OCI-LY1 (cell line): ENCODE results near the gene CDK17.

Experiments
- H2AFZ ChIP-seq: fragments of 200-600 bp; sonication (generic), shearing (Covaris generic); 2 replicates; pipeline ENCODE4 v1.6.0; 2014; ENCODE audit warnings: antibody characterized with exemption, mild to moderate bottlenecking, low read length
- H3F3A ChIP-seq: fragments of 200-600 bp; sonication (generic), shearing (Covaris generic); 2 replicates; pipeline ENCODE4 v1.6.0; 2014; ENCODE audit warnings: mild to moderate bottlenecking, antibody characterized with exemption, low read length, moderate library complexity; ENCODE audit not compliant: insufficient read depth
- H3K27ac ChIP-seq: fragments of 200-600 bp; sonication (generic); 2 replicates; pipeline ENCODE4 v1.5.1; 2014; ENCODE audit warnings: low read length, mixed run types, mild to moderate bottlenecking, low read depth; ENCODE audit not compliant: poor library complexity, severe bottlenecking
- H3K27me3 ChIP-seq: fragments of 200-600 bp; sonication (generic); 2 replicates; pipeline ENCODE4 v1.6.0; 2014; ENCODE audit warnings: antibody characterized with exemption, mild to moderate bottlenecking, low read length, moderate library complexity; ENCODE audit not compliant: insufficient read depth
- H3K36me3 ChIP-seq: fragments of 200-600 bp; sonication (generic); 2 replicates; pipeline ENCODE4 v1.6.1; 2014; ENCODE audit warnings: mild to moderate bottlenecking, antibody characterized with exemption, low read length, moderate library complexity, mixed read lengths; ENCODE audit not compliant: insufficient read depth
- H3K4me1 ChIP-seq: fragments of 200-600 bp; sonication (generic); 2 replicates; pipeline ENCODE4 v1.5.1; 2014; ENCODE audit warnings: mild to moderate bottlenecking, low read length, moderate library complexity; ENCODE audit not compliant: insufficient read depth, severe bottlenecking
- H3K4me2 ChIP-seq: fragments of 200-600 bp; sonication (generic), shearing (Covaris generic); 2 replicates; pipeline ENCODE4 v1.6.1; 2014; ENCODE audit warnings: low read length
- H3K4me3 ChIP-seq: fragments of 200-600 bp; sonication (generic); 2 replicates; pipeline ENCODE4 v1.5.1; 2014; ENCODE audit warnings: low read length, low read depth, mild to moderate bottlenecking, mixed read lengths; ENCODE audit not compliant: poor library complexity, severe bottlenecking
- H3K79me2 ChIP-seq: fragments of 200-600 bp; shearing (Covaris generic); 2 replicates; pipeline ENCODE4 v1.6.1; 2016; ENCODE audit warnings: mixed run types, low read length, mixed read lengths; ENCODE audit not compliant: insufficient read depth
- H3K9ac ChIP-seq: fragments of 200-600 bp; sonication (generic), shearing (Covaris generic); 2 replicates; pipeline ENCODE4 v1.6.1; 2014; ENCODE audit warnings: mild to moderate bottlenecking, low read length, mixed read lengths
- H3K9me2 ChIP-seq: fragments of 200-600 bp; sonication (generic), shearing (Covaris generic); 2 replicates; pipeline ENCODE4 v1.6.1; 2014; ENCODE audit warnings: low read depth, mild to moderate bottlenecking, low read length, mixed read lengths
- H3K9me3 ChIP-seq: fragments of 200-600 bp; shearing (Covaris generic); 2 replicates; pipeline ENCODE4 v1.6.1; 2014; ENCODE audit warnings: low read length, mixed read lengths
- H4K20me1 ChIP-seq: fragments of 200-600 bp; sonication (generic), shearing (Covaris generic); 2 replicates; pipeline ENCODE4 v1.6.0; 2016; ENCODE audit warnings: mild to moderate bottlenecking, low read length; ENCODE audit not compliant: insufficient read depth
- EZH2 ChIP-seq: fragments of 200-600 bp; sonication (generic), shearing (Covaris generic); IDR thresholded peaks from 2 replicates; pipeline ENCODE4 v1.8.0; 2017; ENCODE audit warnings: borderline replicate concordance, mixed run types, mild to moderate bottlenecking, antibody characterized with exemption, low read length, moderate library complexity, mixed read lengths
- TF ChIP-seq, protein P1 (sequence below): fragments of 200-600 bp; sonication (generic), shearing (Covaris generic); IDR thresholded peaks from 2 replicates; pipeline ENCODE4 v1.5.1; 2017; ENCODE audit warnings: mild to moderate bottlenecking, antibody characterized with exemption, low read length, moderate library complexity, mixed read lengths

Gene CDK17

DNA sequence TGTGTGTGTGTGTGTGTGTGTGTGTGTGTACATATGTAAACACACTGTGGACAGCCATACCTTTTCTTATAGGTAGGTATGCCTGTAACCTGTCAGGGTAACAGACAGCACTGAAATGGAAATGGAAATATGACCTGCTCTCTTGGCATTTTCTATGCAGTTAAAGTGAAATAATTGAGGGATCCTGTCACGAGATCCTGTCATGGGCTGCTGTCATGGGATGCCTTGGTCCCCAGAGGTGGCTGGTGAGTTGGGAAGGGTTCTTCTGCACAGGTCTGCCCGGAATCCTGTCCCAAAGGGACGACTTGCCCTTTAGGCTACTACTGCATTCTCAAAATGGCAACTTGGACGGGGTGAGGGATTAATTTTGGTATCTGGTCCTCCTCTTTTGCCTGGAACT, 158.8 kb downstream of the CDK17 start:
- H3K9ac ChIP-seq, result no peak overlapping the region
- no peak overlapping the region for H3K4me3 ChIP-seq
- H3K79me2 ChIP-seq, result no peaks in the 10 kb centered on the region
- no peaks in the 10 kb centered on the region for H3K9me2 ChIP-seq
- no peaks in the 10 kb centered on the region for H3K36me3 ChIP-seq
- H3F3A ChIP-seq, result no peaks in the 10 kb centered on the region
- no peaks in the 10 kb centered on the region for H4K20me1 ChIP-seq
- no peaks in the 10 kb centered on the region for H3K4me1 ChIP-seq
- no peaks in the 10 kb centered on the region for H3K9me3 ChIP-seq
- TF ChIP-seq EZH2, result no peak
- TF ChIP-seq, protein P1, sequence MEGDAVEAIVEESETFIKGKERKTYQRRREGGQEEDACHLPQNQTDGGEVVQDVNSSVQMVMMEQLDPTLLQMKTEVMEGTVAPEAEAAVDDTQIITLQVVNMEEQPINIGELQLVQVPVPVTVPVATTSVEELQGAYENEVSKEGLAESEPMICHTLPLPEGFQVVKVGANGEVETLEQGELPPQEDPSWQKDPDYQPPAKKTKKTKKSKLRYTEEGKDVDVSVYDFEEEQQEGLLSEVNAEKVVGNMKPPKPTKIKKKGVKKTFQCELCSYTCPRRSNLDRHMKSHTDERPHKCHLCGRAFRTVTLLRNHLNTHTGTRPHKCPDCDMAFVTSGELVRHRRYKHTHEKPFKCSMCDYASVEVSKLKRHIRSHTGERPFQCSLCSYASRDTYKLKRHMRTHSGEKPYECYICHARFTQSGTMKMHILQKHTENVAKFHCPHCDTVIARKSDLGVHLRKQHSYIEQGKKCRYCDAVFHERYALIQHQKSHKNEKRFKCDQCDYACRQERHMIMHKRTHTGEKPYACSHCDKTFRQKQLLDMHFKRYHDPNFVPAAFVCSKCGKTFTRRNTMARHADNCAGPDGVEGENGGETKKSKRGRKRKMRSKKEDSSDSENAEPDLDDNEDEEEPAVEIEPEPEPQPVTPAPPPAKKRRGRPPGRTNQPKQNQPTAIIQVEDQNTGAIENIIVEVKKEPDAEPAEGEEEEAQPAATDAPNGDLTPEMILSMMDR, result no peak
- H2AFZ ChIP-seq, result no peak overlapping the region
- H3K4me2 ChIP-seq, result no peak overlapping the region
- H3K27me3 ChIP-seq, result no peaks in the 10 kb centered on the region; the same call in 1 of the 2 replicates
- no peak overlapping the region for H3K27ac ChIP-seq

DNA sequence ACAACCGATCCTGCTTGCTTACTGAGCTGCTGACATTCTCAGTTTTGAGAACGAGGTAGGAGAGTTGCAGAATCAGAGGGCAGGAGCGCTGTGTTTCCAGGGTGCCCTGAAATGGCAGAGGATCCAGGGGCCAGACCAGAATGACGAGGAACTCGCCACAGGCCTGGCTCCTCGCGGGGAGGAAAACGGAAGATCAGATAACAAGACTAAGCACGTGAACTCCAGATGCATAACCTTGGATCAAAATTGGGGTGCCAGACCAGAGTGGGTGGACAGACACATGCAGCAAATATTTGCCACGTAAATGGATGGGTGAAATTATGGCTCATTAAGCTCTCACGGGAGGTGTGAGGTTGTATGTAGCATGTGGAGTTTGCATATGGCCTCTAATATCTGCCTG, 159.6 kb downstream of the CDK17 start:
- Histone ChIP-seq H3F3A (no peaks in the 10 kb centered on the region), H3K36me3 (no peaks in the 10 kb centered on the region), H3K4me1 (no peaks in the 10 kb centered on the region), H4K20me1 (no peaks in the 10 kb centered on the region), H3K27me3 (no peaks in the 10 kb centered on the region; the same call in 1 of the 2 replicates), H3K9me3 (no peaks in the 10 kb centered on the region), H3K79me2 (no peaks in the 10 kb centered on the region), H3K9ac (no peak overlapping the region), H3K4me3 (no peak overlapping the region), H3K27ac (no peak overlapping the region), H3K4me2 (no peak overlapping the region), H3K9me2 (no peaks in the 10 kb centered on the region), H2AFZ (no peak overlapping the region)
- no peak for TF ChIP-seq EZH2
- TF ChIP-seq, protein P1, result no peak

DNA sequence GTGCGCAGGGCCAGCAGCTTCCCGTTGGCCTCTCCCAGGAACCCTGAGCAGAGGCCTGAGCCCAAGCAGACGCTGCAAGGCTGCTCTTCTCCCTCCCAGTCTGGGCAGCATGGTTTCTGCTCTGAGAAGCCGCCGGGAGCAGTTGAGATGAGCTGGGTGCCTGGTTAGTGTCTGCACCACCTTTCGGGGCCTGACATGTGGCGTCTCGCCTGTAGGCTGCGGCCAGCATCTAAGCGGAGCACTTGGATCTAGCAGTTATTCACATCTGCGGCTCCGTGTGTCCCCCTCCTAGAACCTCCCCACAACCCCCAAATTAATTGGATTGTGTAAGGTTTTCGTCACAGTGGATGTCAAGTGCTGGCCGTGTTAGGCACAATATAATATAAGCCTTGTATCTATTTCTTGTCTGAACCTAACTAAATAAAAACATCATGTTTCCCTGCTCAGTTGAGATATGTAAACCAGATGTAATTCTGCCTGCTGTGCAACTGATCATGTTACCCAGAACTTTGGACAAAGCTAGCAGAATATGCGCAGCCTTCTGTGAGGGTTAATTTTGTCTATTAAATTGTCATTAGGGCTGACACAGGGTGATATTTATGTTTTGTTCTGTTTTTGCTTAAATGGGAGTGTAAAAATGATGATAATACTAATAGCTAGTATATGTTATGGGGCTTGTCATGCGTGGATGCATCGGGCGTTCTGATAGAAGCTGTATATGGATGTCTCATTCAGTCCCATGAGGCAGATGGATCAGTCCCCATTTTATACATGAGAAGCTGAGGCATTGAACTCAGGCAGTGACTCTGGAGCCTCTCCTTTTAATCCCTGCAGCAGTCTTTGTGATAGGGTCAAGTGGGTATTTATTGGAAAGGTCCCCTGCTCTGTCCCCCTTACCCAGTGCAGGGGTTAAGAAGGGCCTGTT, 160.3 kb downstream of the CDK17 start:
- H4K20me1 ChIP-seq, result no peaks in the 10 kb centered on the region

More for the DNA sequence above, 160.3 kb downstream of the CDK17 start:
- Histone ChIP-seq H3K4me3 (no peak overlapping the region), H3K4me1 (no peaks in the 10 kb centered on the region), H3K27me3 (no peaks in the 10 kb centered on the region; the same call in 1 of the 2 replicates), H3K27ac (no peak overlapping the region), H3K9me3 (no peaks in the 10 kb centered on the region), H3F3A (no peaks in the 10 kb centered on the region), H3K9me2 (no peaks in the 10 kb centered on the region), H3K36me3 (no peaks in the 10 kb centered on the region), H3K4me2 (no peak overlapping the region), H2AFZ (no peak overlapping the region), H3K9ac (no peak overlapping the region), H3K79me2 (no peaks in the 10 kb centered on the region)
- TF ChIP-seq, protein P1, result no peak
- TF ChIP-seq EZH2, result no peak
